Adrenal gland (tissue), 12 donors: ENCODE data around the gene SMURF1. TPM values are rescaled to one million over a fixed set of nuclear protein-coding genes. Genes with fewer than 3 reads are reported as not detected.

ENCODE experiments used
- DNase-seq, 7 donors: peaks; one replicate each; pipeline ENCODE4 v3.0.0-alpha.2; 2019 to 2020
- H3K27ac ChIP-seq, 5 donors: fragments of 200-600 bp; sonication (generic) in 4 of 5; 1 replicate in 3 of 5; 2 replicates in 2 of 5; pipeline versions ENCODE4 v1.5.1 to v1.8.0; 2016 to 2020; ENCODE audit warnings: mild to moderate bottlenecking in 1 of 5
- H3K27me3 ChIP-seq: fragments of 200-600 bp; 2 replicates; pipeline ENCODE4 v1.8.0; 2021
- H3K36me3 ChIP-seq, 2 donors: fragments of 200-600 bp; replicated peaks in 1 of 2; 1 replicate in 1 of 2; 2 replicates in 1 of 2; pipeline versions ENCODE4 v1.5.1 to v1.8.0; 2018 to 2022
- H3K4me1 ChIP-seq, 2 donors: fragments of 200-600 bp; replicated peaks in 1 of 2; 1 replicate in 1 of 2; 2 replicates in 1 of 2; pipeline versions ENCODE4 v1.5.1 to v1.8.0; 2018 to 2021
- H3K4me3 ChIP-seq, 4 donors: fragments of 200-600 bp; sonication (generic) in 3 of 4; one replicate each; pipeline ENCODE4 v1.5.1; 2016 to 2018
- H3K9me3 ChIP-seq, 3 donors: fragments of 200-600 bp; sonication (generic) in 1 of 3; replicated peaks in 1 of 3; 1 replicate in 2 of 3; 2 replicates in 1 of 3; pipeline versions ENCODE4 v1.5.1 to v1.8.0; 2016 to 2021
- POLR2A ChIP-seq, 2 donors: fragments of 450-650 bp; IDR thresholded peaks; one replicate each; pipeline ENCODE4 v1.6.1; 2017; ENCODE audit warnings: antibody characterized with exemption in 2 of 2, mild to moderate bottlenecking in 2 of 2, moderate library complexity in 1 of 2
- WGBS, 4 donors: extraction: QIAGEN DNeasy Blood & Tissue Kit in 2 of 4; methylation state at CpG; one replicate each; pipeline versions ENCODE4 v1.1.5 to v1.1.7; 2013 to 2017; 5-methylcytosine and 5-hydroxymethylcytosine counted together
- intact Hi-C, 2 donors: fragments of 100-400 bp; cut with DNase I; formaldehyde crosslinking; loops; one replicate each; pipeline versions ENCODE4 v1.14.1 to v1.15.0; 2022 to 2023
- polyA plus RNA-seq, 3 donors: library from polyadenylated mRNA; stranded (reverse); fragments of 200-250 nt in 2 of 3; fragments of 350-450 nt in 1 of 3; fragmentation: Illumina TruSeq in 1 of 3; extraction: RNeasy Lipid Tissue Mini Kit (QIAGEN cat#74804) in 1 of 3; gene quantifications; one replicate each; pipeline ENCODE4 v1.2.3, GENCODE V29; 2013 to 2014
- total RNA-seq, 9 donors: library from RNA; depleted of rRNA in 4 of 9; stranded (reverse); fragments of >200 nt in 4 of 9; fragments of 120-200 nt in 1 of 9; fragmentation: NEBNext Ultra II Directional in 1 of 9; extraction: Animal tissue kit (Norgen Biotek cat#: 25700) in 1 of 9; gene quantifications; one replicate each; pipeline versions ENCODE4 v1.1.0 to v1.2.4, GENCODE V29; 2013 to 2023
- TF ChIP-seq, protein P1 (sequence below), 6 experiments: fragments of 450-650 bp in 4 of 6; fragments of 200-600 bp in 2 of 6; sonication (generic) in 1 of 6; IDR thresholded peaks; 1 replicate in 5 of 6; 2 replicates in 1 of 6; pipeline versions ENCODE4 v1.5.1 to v1.8.0; 2016 to 2021; ENCODE audit warnings: antibody characterized with exemption in 6 of 6, mild to moderate bottlenecking in 2 of 6, moderate library complexity in 1 of 6
- donor health status: healthy with polysubstance abuse.
- donor health status: Bipolar disorder and iron deficiency.
- donor health status: DM: yes; HTN: yes; CAD: no.
- donor health status: DM: no; HTN: no; CAD: no.
- donor health status: DM: no; HTN: no; CAD: no.
- donor health status: DM: yes; HTN: yes; CAD: no.

SMURF1 gene
- total and polyA plus RNA-seq, 12 donors = 8.9 to 40.3 (median 22.3) TPM

DNA sequence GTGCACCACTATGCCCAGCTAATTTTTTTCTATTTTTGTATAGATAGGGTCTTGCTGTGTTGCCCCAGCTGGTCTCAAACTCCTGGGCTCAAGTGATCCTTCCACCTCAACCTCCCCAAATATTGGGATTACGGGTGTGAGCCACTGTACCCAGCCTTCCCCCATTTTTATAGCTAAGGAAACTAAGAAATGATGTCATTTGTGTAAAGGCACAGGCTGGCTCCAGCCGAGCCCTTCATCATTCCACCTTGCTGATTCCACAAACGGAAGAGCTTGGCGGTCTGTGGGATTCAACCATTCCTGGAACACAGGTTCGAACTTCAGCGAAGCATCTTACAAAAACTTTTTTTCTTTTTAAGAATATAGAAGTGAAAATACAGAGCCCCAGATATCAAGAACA lies 14.4 kb downstream of the SMURF1 start:
- peaks cover 19 to 52% of the 10 kb centered on the region in 2 donors for H3K4me1 ChIP-seq

DNA sequence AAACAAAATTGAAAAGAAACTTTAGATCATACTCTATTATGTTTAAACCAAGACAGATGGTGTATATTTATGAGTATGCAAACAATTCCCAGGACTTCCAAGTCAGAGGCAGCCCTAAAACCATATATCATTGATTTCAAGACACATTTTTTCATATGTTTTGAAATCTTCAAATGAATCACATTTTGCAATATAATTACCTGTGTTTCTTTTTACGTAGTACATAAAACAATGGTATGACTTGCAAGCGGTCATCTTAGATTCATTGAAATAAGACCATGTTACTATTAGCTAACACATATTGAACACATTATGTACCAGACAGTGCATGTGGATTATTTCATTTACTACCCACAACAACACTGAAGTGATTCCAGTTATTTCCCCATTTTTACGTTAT lies 14.9 kb downstream of the SMURF1 start:
- H3K4me1 ChIP-seq = peaks cover 22 to 52% of the 10 kb centered on the region in 2 donors
- H3K9me3 ChIP-seq = no peaks in the 10 kb centered on the region
- 81 to 85% (median 82%) methylated on average over 3 of the region's 3 CpGs for WGBS, 4 donors
- no peaks in the 10 kb centered on the region for H3K27me3 ChIP-seq
- intact Hi-C loops = no loop called here
- no peaks in the 10 kb centered on the region for H3K36me3 ChIP-seq
- TF ChIP-seq, protein P1, sequence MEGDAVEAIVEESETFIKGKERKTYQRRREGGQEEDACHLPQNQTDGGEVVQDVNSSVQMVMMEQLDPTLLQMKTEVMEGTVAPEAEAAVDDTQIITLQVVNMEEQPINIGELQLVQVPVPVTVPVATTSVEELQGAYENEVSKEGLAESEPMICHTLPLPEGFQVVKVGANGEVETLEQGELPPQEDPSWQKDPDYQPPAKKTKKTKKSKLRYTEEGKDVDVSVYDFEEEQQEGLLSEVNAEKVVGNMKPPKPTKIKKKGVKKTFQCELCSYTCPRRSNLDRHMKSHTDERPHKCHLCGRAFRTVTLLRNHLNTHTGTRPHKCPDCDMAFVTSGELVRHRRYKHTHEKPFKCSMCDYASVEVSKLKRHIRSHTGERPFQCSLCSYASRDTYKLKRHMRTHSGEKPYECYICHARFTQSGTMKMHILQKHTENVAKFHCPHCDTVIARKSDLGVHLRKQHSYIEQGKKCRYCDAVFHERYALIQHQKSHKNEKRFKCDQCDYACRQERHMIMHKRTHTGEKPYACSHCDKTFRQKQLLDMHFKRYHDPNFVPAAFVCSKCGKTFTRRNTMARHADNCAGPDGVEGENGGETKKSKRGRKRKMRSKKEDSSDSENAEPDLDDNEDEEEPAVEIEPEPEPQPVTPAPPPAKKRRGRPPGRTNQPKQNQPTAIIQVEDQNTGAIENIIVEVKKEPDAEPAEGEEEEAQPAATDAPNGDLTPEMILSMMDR (IDR thresholded peaks at IDR 0.05) = no peak
- no peak for TF ChIP-seq POLR2A (IDR thresholded peaks at IDR 0.05)
- no peak overlapping the region for H3K27ac ChIP-seq
- no peak overlapping the region for H3K4me3 ChIP-seq
- no peak for DNase-seq

More for the DNA sequence above, 14.4 kb downstream of the SMURF1 start:
- no peak for DNase-seq
- H3K4me3 ChIP-seq = no peak overlapping the region
- intact Hi-C loops = no loop called here
- H3K36me3 ChIP-seq = no peaks in the 10 kb centered on the region
- H3K27ac ChIP-seq = no peak overlapping the region
- H3K9me3 ChIP-seq = no peaks in the 10 kb centered on the region
- no peaks in the 10 kb centered on the region for H3K27me3 ChIP-seq
- TF ChIP-seq POLR2A (IDR thresholded peaks at IDR 0.05) = no peak
- TF ChIP-seq, protein P1 (IDR thresholded peaks at IDR 0.05) = no peak
- 96 to 99% (median 97%) methylated on average over 6 of the region's 6 CpGs for WGBS, 4 donors

DNA sequence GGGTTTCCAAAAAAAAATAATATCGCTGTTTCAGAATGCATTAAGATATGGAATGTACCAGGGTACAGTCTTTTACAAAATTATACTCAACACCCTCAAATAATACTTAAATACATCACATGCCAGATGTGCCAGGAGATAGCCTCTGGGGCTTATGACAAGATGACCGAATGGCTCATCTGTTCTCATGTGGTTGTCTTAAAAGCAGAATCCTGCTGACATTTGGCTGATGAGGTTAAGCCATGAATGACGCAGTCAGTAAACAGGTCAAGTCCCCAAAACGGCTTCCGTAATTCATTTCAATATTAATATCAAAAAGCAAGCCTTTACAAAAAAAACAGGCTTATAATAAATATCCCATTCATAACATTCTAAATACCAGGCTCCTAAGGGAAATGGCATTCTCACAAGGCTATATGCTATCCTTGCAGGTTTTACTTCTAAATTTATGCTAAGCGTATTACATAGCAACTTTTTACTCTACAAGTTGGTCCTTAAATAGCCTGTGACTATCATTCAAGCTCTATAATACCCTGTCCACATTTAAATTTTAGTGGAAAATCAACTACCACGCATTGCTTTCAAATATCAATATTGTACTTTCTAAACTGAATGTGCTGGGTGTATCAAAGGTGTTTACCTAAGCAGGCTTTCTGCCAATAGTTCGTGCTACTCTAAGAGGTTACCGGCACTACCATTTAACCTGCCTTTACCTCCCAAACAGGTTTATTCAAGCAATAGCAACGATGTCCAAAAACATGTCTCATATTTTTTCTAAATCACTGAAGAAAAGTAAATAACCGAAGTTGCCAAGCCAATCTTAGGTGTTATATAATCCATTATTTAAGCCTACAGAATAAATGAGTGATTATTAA lies 15.6 kb downstream of the SMURF1 start:
- H3K27me3 ChIP-seq = no peaks in the 10 kb centered on the region
- H3K27ac ChIP-seq = peak overlapping the region; percentile 56 to 88 (median 72)
- DNase-seq = no peak
- no peaks in the 10 kb centered on the region for H3K9me3 ChIP-seq
- no peak overlapping the region for H3K4me3 ChIP-seq
- H3K4me1 ChIP-seq = peaks cover 28 to 55% of the 10 kb centered on the region in 2 donors
- TF ChIP-seq POLR2A (IDR thresholded peaks at IDR 0.05) = no peak
- TF ChIP-seq, protein P1 (IDR thresholded peaks at IDR 0.05) = no peak
- 65 to 68% (median 66%) methylated on average over 11 of the region's 11 CpGs for WGBS, 4 donors
- H3K36me3 ChIP-seq = no peaks in the 10 kb centered on the region
- intact Hi-C loops = no loop called here

DNA sequence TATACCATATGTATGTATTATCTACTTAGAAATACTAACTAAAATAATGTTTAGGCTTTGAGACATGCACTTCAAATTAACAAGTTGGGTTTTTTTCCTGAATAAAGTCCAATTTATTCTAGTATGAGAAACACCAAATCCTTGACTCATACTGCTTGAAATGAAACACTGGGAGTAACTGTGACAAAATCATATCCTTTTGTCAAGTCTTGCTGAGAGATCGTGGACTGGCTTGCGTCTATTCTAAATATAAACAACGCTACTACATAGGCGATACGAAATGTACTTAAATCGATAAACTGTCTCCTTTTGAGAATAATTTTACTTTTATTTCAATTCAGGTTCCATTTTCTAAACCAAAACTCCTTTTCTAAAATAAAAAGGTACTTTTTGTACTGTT lies 16.3 kb downstream of the SMURF1 start:
- DNase-seq = no peak
- H3K27me3 ChIP-seq = no peaks in the 10 kb centered on the region
- H3K9me3 ChIP-seq = no peaks in the 10 kb centered on the region
- peak overlapping the region; percentile 60 to 88 (median 72) for H3K27ac ChIP-seq
- H3K4me3 ChIP-seq = no peak overlapping the region
- no peaks in the 10 kb centered on the region for H3K36me3 ChIP-seq
- intact Hi-C loops = no loop called here
- peaks cover 28 to 62% of the 10 kb centered on the region in 2 donors for H3K4me1 ChIP-seq
- TF ChIP-seq POLR2A (IDR thresholded peaks at IDR 0.05) = no peak
- TF ChIP-seq, protein P1 (IDR thresholded peaks at IDR 0.05) = no peak
- 70 to 76% (median 73%) methylated on average over 6 of the region's 6 CpGs for WGBS, 4 donors
